B cell (primary cell): ENCODE measurements around the gene UMAD1. TPM values are rescaled to one million over a fixed set of nuclear protein-coding genes. Genes with fewer than 3 reads are reported as not detected.

Source experiments
- ATAC-seq: fragments of 200-7000 bp; cut with Tn5 transposase; one replicate; pipeline ENCODE4 v1.10.0; 2021; ENCODE audit warnings: low read depth, mild to moderate bottlenecking, moderate number of reproducible peaks, moderate library complexity
- CTCF ChIA-PET: fragments of 350-600 bp; sonication (Branson Sonifier 250); formaldehyde crosslinking; loops from one replicate; lab custom pipeline; 2021; ENCODE audit warnings: antibody characterized with exemption, inconsistent platforms; lab: Charles Lee
- POLR2A ChIA-PET: fragments of 350-600 bp; sonication (Branson Sonifier 250); formaldehyde crosslinking; loops from one replicate; lab custom pipeline; 2021; ENCODE audit warnings: antibody characterized with exemption; lab: Charles Lee
- DNase-seq: peaks from one replicate; pipeline ENCODE4 v3.0.0; 2013
- H2AFZ ChIP-seq: 2 replicates; pipeline ENCODE4 v1.6.1; 2012; ENCODE audit warnings: mild to moderate bottlenecking, low read depth, low read length; ENCODE audit not compliant: insufficient read depth, poor library complexity, severe bottlenecking
- H3K27ac ChIP-seq, 2 donors: 1 replicate in 1 of 2; 2 replicates in 1 of 2; pipeline ENCODE4 v1.5.1; 2012 to 2013; ENCODE audit warnings: low read length in 2 of 2, mild to moderate bottlenecking in 2 of 2, moderate library complexity in 1 of 2
- H3K27me3 ChIP-seq, 4 experiments: fragments of 200-600 bp in 1 of 4; sonication (generic) in 1 of 4; replicated peaks in 1 of 4; 1 replicate in 2 of 4; 2 replicates in 2 of 4; pipeline versions ENCODE4 v1.6.1 to v1.7.0; 2013 to 2016; ENCODE audit warnings: low read length in 3 of 4, mild to moderate bottlenecking in 2 of 4, mixed read lengths in 1 of 4, moderate library complexity in 1 of 4; ENCODE audit not compliant: insufficient read depth in 4 of 4, control insufficient read depth in 3 of 4; ENCODE audit errors: control extremely low read depth in 1 of 4
- H3K36me3 ChIP-seq, 2 experiments: replicated peaks in 1 of 2; 1 replicate in 1 of 2; 2 replicates in 1 of 2; pipeline versions ENCODE4 v1.6.1 to v1.7.1; 2013; ENCODE audit warnings: low read length in 1 of 2; ENCODE audit not compliant: insufficient read depth in 2 of 2, control insufficient read depth in 1 of 2; ENCODE audit errors: control extremely low read depth in 1 of 2, extremely low read depth in 1 of 2
- H3K4me1 ChIP-seq, 2 donors: fragments of 200-600 bp in 1 of 2; sonication (generic) in 1 of 2; 1 replicate in 1 of 2; 2 replicates in 1 of 2; pipeline versions ENCODE4 v1.5.1 to v1.6.1; 2013 to 2017; ENCODE audit warnings: low read length in 2 of 2; ENCODE audit not compliant: control insufficient read depth in 2 of 2, insufficient read depth in 2 of 2
- H3K4me2 ChIP-seq: replicated peaks from 2 replicates; pipeline ENCODE3; 2012; ENCODE audit warnings: mild to moderate bottlenecking, low read depth, low read length; ENCODE audit not compliant: poor library complexity, severe bottlenecking
- H3K4me3 ChIP-seq, 5 experiments: fragments of 200-600 bp in 1 of 5; sonication (generic) in 1 of 5; 1 replicate in 3 of 5; 2 replicates in 2 of 5; pipeline versions ENCODE4 v1.5.1 to v1.7.0; 2011 to 2016; ENCODE audit warnings: low read length in 4 of 5, mild to moderate bottlenecking in 4 of 5, low read depth in 2 of 5, control low read depth in 1 of 5, moderate library complexity in 1 of 5; ENCODE audit not compliant: insufficient read depth in 1 of 5; ENCODE audit errors: control extremely low read depth in 1 of 5, extremely low read depth in 1 of 5
- H3K79me2 ChIP-seq: fragments of 200-600 bp; sonication (generic); one replicate; pipeline ENCODE4 v1.6.0; 2016; ENCODE audit warnings: low read length; ENCODE audit not compliant: control insufficient read depth, insufficient read depth
- H3K9ac ChIP-seq: fragments of 200-600 bp; sonication (generic); 2 replicates; pipeline ENCODE4 v1.6.1; 2017; ENCODE audit warnings: mild to moderate bottlenecking, low read length, moderate library complexity
- H3K9me3 ChIP-seq, 3 donors: one replicate each; pipeline versions ENCODE4 v1.6.1 to v1.7.1; 2013; ENCODE audit warnings: low read length in 2 of 3; ENCODE audit not compliant: control insufficient read depth in 2 of 3, insufficient read depth in 1 of 3; ENCODE audit errors: control extremely low read depth in 1 of 3
- H4K20me1 ChIP-seq: 2 replicates; pipeline ENCODE4 v1.6.0; 2012; ENCODE audit warnings: mild to moderate bottlenecking, low read length; ENCODE audit not compliant: insufficient read depth, control insufficient read depth, poor library complexity, severe bottlenecking
- H3K27ac Mint-ChIP-seq: one replicate; pipeline ENCODE4 v1.8.0; 2021; ENCODE audit warnings: mixed read lengths
- H3K27me3 Mint-ChIP-seq: one replicate; pipeline ENCODE4 v1.8.0; 2021; ENCODE audit warnings: mixed read lengths
- H3K4me1 Mint-ChIP-seq: one replicate; pipeline ENCODE4 v1.8.0; 2021; ENCODE audit warnings: mixed read lengths
- H3K4me3 Mint-ChIP-seq: one replicate; pipeline ENCODE4 v1.8.0; 2021; ENCODE audit warnings: mixed read lengths
- H3K9me3 Mint-ChIP-seq: one replicate; pipeline ENCODE4 v1.8.0; 2022; ENCODE audit warnings: mixed read lengths; ENCODE audit not compliant: insufficient read depth
- EZH2 ChIP-seq: IDR thresholded peaks from 2 replicates; pipeline ENCODE4 v1.6.1; 2012; ENCODE audit warnings: borderline replicate concordance, low read depth, mild to moderate bottlenecking, moderate library complexity, low read length; ENCODE audit not compliant: insufficient read depth, poor library complexity, severe bottlenecking
- WGBS: methylation state at CpG from one replicate; pipeline ENCODE4 v1.1.5; 2013; ENCODE audit warnings: missing lambda C conversion rate; ENCODE audit not compliant: insufficient coverage; 5-methylcytosine and 5-hydroxymethylcytosine counted together
- intact Hi-C: fragments of 100-400 bp; cut with micrococcal nuclease; formaldehyde crosslinking; loops from one replicate; pipeline ENCODE4 v1.10.0; 2022
- polyA plus RNA-seq: library from polyadenylated mRNA; depleted of rRNA; stranded (reverse); fragments of >200 nt; gene quantifications from 2 replicates; pipeline ENCODE4 v1.2.3, GENCODE V29; 2012
- total RNA-seq, 2 donors: library from RNA; stranded (reverse); fragments of 120-200 nt in 1 of 2; gene quantifications; 1 replicate in 1 of 2; 2 replicates in 1 of 2; pipeline versions ENCODE4 v1.2.3 to v1.2.4, GENCODE V29; 2013 to 2022
- TF ChIP-seq, protein P1 (sequence below): fragments of 200-600 bp; IDR thresholded peaks from one replicate; pipeline ENCODE4 v1.8.0; 2022; ENCODE audit warnings: antibody characterized with exemption, mild to moderate bottlenecking

Gene UMAD1
- total and polyA plus RNA-seq, 2 donors (not counting 1 experiment from before 2014, with no cell fraction given), result 11.6 to 25.9 TPM

DNA sequence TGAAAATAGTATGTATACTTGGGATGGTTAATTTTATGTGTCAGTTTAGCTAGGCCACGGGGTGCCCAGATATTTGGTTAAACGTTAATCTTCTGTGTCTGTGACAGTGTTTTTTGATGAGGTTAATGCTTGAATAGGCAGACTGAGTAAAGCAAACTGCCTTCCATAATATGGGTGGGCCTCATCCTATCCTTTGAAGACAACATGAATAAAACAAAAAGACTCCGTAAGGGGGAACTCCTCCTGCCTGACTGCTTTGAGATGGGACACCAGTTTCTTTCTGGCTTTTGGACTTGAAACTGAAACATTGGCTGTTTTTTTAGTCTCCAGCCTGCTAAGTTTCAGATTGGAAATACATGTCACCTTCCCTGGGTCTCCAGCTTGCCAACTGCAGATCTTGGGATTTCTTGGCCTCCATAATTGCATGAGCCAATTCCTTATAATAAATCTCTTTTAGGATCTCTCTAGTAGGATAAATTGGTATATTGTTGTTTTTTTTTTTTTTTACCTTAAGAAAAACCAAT lies 268.1 kb downstream of the UMAD1 start:
- H3K9me3 ChIP-seq, result peaks cover 0 to 6% (median 3%) of the 10 kb centered on the region in 3 donors
- no peak for ATAC-seq
- H3K79me2 ChIP-seq, result no peaks in the 10 kb centered on the region
- no peak overlapping the region for H2AFZ ChIP-seq
- no peaks in the 10 kb centered on the region for H3K9me3 Mint-ChIP-seq
- CTCF ChIA-PET, result no interaction called here
- no peak overlapping the region for H3K4me3 ChIP-seq
- TF ChIP-seq, protein P1, sequence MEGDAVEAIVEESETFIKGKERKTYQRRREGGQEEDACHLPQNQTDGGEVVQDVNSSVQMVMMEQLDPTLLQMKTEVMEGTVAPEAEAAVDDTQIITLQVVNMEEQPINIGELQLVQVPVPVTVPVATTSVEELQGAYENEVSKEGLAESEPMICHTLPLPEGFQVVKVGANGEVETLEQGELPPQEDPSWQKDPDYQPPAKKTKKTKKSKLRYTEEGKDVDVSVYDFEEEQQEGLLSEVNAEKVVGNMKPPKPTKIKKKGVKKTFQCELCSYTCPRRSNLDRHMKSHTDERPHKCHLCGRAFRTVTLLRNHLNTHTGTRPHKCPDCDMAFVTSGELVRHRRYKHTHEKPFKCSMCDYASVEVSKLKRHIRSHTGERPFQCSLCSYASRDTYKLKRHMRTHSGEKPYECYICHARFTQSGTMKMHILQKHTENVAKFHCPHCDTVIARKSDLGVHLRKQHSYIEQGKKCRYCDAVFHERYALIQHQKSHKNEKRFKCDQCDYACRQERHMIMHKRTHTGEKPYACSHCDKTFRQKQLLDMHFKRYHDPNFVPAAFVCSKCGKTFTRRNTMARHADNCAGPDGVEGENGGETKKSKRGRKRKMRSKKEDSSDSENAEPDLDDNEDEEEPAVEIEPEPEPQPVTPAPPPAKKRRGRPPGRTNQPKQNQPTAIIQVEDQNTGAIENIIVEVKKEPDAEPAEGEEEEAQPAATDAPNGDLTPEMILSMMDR, result no peak
- TF ChIP-seq EZH2, result no peak
- H3K4me3 Mint-ChIP-seq, result no peak overlapping the region
- intact Hi-C loops, result loop anchor here (5.0 kb wide), 1 partner anchor 34 kb away; no protein-coding TSS in a partner anchor
- whole genome bisulfite sequencing, result 29% methylated on average over 1 of the region's 3 CpGs
- no peak overlapping the region for H3K4me2 ChIP-seq
- POLR2A ChIA-PET, result interaction anchor here (0.7 kb wide), 1 partner anchor 127 kb away, joined by 3 read pairs; no protein-coding TSS in a partner anchor
- H3K4me1 Mint-ChIP-seq, result peaks cover 17% of the 10 kb centered on the region
- H3K27me3 Mint-ChIP-seq, result no peaks in the 10 kb centered on the region
- peaks cover 7% of the 10 kb centered on the region in 2 donors for H3K4me1 ChIP-seq
- H3K27ac ChIP-seq, result no peak overlapping the region
- no peaks in the 10 kb centered on the region for H3K36me3 ChIP-seq
- no peaks in the 10 kb centered on the region for H3K27me3 ChIP-seq
- no peak overlapping the region for H3K27ac Mint-ChIP-seq
- no peak for DNase-seq
- H3K9ac ChIP-seq, result no peak overlapping the region
- H4K20me1 ChIP-seq, result no peaks in the 10 kb centered on the region

DNA sequence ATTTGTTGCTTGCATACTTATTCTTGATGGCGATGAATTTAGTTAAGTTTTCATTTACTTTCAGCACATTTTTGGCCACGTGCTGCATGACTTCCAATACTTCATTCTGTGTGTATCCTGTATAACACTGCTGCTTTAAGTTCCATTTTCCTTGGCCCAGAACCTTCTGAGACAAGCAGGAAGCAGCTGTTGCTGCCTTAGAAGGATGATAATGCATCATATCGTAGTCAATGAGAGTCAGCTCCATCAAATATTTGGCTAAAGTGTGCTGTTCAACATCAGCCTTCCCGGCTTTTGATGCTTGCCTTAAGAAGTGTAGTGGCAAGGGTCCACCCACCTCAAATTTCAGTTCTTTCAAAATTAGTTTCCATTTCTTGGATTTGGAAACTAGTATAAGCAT lies 268.8 kb downstream of the UMAD1 start:
- no peaks in the 10 kb centered on the region for H4K20me1 ChIP-seq
- H3K4me1 ChIP-seq, result peaks cover 7% of the 10 kb centered on the region in 2 donors
- DNase-seq (no peak), ATAC-seq (no peak)
- no peak overlapping the region for H3K4me3 Mint-ChIP-seq
- WGBS, result 80% methylated on average over 2 of the region's 4 CpGs
- H3K9ac ChIP-seq, result no peak overlapping the region
- peaks cover 0 to 6% (median 3%) of the 10 kb centered on the region in 3 donors for H3K9me3 ChIP-seq
- H3K36me3 ChIP-seq, result no peaks in the 10 kb centered on the region
- ChIA-PET CTCF (interaction anchor here (0.8 kb wide), 1 partner anchor 35 kb away, joined by 3 read pairs; no protein-coding TSS in a partner anchor), POLR2A (interaction anchor here (0.7 kb wide), 1 partner anchor 127 kb away, joined by 3 read pairs; no protein-coding TSS in a partner anchor)
- no peak overlapping the region for H2AFZ ChIP-seq
- no peaks in the 10 kb centered on the region for H3K9me3 Mint-ChIP-seq
- TF ChIP-seq, protein P1, result no peak
- no peak for TF ChIP-seq EZH2
- no peak overlapping the region for H3K27ac ChIP-seq
- H3K79me2 ChIP-seq, result no peaks in the 10 kb centered on the region
- no peaks in the 10 kb centered on the region for H3K27me3 Mint-ChIP-seq
- intact Hi-C loops, result loop anchor here (5.0 kb wide), 1 partner anchor 33 kb away; no protein-coding TSS in a partner anchor
- no peaks in the 10 kb centered on the region for H3K27me3 ChIP-seq
- no peak overlapping the region for H3K4me3 ChIP-seq
- peaks cover 17% of the 10 kb centered on the region for H3K4me1 Mint-ChIP-seq
- H3K27ac Mint-ChIP-seq, result no peak overlapping the region
- no peak overlapping the region for H3K4me2 ChIP-seq
